Activated CD4-positive, alpha-beta T cell treated with anti-CD3 and anti-CD28 coated beads, Interleukin-2, amount 50 U/mL, for 16 hours (primary cell): ENCODE measurements around the gene ZNF416.

Experiments
- DNase-seq: peaks from one replicate; pipeline ENCODE4 v3.0.0-alpha.2; 2020

Gene ZNF416

GRCh38 chr19:57558525-57558924, 20.2 kb downstream of the ZNF416 start:
- no peak for DNase-seq

GRCh38 chr19:57557659-57558058, 21.1 kb downstream of the ZNF416 start:
- DNase-seq = no peak

GRCh38 chr19:57552432-57552831, 26.3 kb downstream of the ZNF416 start:
- no peak for DNase-seq

GRCh38 chr19:57546513-57546912, 32.2 kb downstream of the ZNF416 start:
- DNase-seq = no peak

GRCh38 chr19:57537953-57538547, 40.7 kb downstream of the ZNF416 start:
- no peak for DNase-seq

GRCh38 chr19:57527136-57527881, 51.4 kb downstream of the ZNF416 start, which contains the start of gene ZNF549:
ZNF549 (plus strand) TSS chr19:57527356; CDS start chr19:57527574, 218 bp downstream.
- DNase-seq = peak; percentile 90
